Measurements from ENCODE around the gene OR52K1. TPM values are rescaled to one million over a fixed set of nuclear protein-coding genes. Genes with fewer than 3 reads are reported as not detected.

The OR52K1 gene
- polyA plus RNA-seq, 2 of the 4 experiments (the other 2 are of a cell fraction): not detected

- no peak for FAIRE-seq
- no peak for ATAC-seq
- H3K4me1 ChIP-seq: no peaks in the 10 kb centered on the region
- TF ChIP-seq RARB (CRISPR knock-in tag; IDR thresholded peaks at IDR 0.05) (no peak), MAZ (IDR thresholded peaks at IDR 0.05; ENCODE audit: borderline replicate concordance, low read depth, low read length) (no peak), ZNF302 (CRISPR knock-in tag; IDR thresholded peaks at IDR 0.05) (no peak), TFCP2L1 (CRISPR knock-in tag; IDR thresholded peaks at IDR 0.05) (no peak), PHF8 (IDR thresholded peaks at IDR 0.05; ENCODE audit: borderline replicate concordance, low read depth) (no peak), ESRRA (IDR thresholded peaks at IDR 0.05; ENCODE audit: borderline replicate concordance, low read length) (no peak), HOXB13 (CRISPR knock-in tag; IDR thresholded peaks at IDR 0.05; ENCODE audit: low read depth) (no peak), ZSCAN20 (CRISPR knock-in tag; IDR thresholded peaks at IDR 0.05) (no peak), BCL3 (IDR thresholded peaks at IDR 0.05) (no peak), KDM5A (IDR thresholded peaks at IDR 0.05) (no peak), FOXS1 (CRISPR knock-in tag; IDR thresholded peaks at IDR 0.05) (no peak), MAX (IDR thresholded peaks at IDR 0.05) (no peak), JUNB (IDR thresholded peaks at IDR 0.05) (no peak), NPAS2 (CRISPR knock-in tag; IDR thresholded peaks at IDR 0.05; ENCODE audit: borderline replicate concordance) (no peak), JUN (IDR thresholded peaks at IDR 0.05) (no peak), CHD4 (IDR thresholded peaks at IDR 0.05; ENCODE audit: borderline replicate concordance) (no peak)
- ChIA-PET POLR2A (no interaction called here), CTCF (interaction anchor here (0.8 to 5.9 kb wide), 4 partner anchors 10 to 309 kb away, joined by 3 to 96 read pairs (median 3); partner anchors contain the start of gene OR52K1)
- no peak overlapping the region for H3K27ac ChIP-seq
- no peak for DNase-seq (ENCODE audit: low read depth in 1 of 2, low spot score in 1 of 2)
- no peak overlapping the region for H3K4me3 ChIP-seq
- H3K4me2 ChIP-seq: no peak overlapping the region
- 0 out of 3 replicates have a peak, but pooled peaks cover 4% of the 10 kb centered on the region for H3K9me3 ChIP-seq
- WGBS (ENCODE audit: missing lambda C conversion rate): 12% methylated on average over 6 of the region's 6 CpGs
Observed at GRCh38 chr11:4495986-4496385, 13.5 kb downstream of the OR52K1 start.

GRCh38 chr11:4496557-4497248, 14.3 kb downstream of the OR52K1 start:
- TF ChIP-seq CEBPB (IDR thresholded peaks at IDR 0.05): no peak
- TF ChIP-seq TP53 (CRISPR knock-in tag; IDR thresholded peaks at IDR 0.05): no peak
- TF ChIP-seq KDM1A (IDR thresholded peaks at IDR 0.05; ENCODE audit: low read depth): no peak
- Histone ChIP-seq H3K4me1 (no peaks in the 10 kb centered on the region), H3K27ac (no peak overlapping the region), H3K9me3 (no peaks in the 10 kb centered on the region), H3K4me3 (no peak overlapping the region), H3K4me2 (no peak overlapping the region)
- WGBS (ENCODE audit: missing lambda C conversion rate): 63% methylated on average over 15 of the region's 15 CpGs
- CTCF ChIA-PET: interaction anchor here (1.0 to 5.9 kb wide), 3 partner anchors 14 to 309 kb away, joined by 3 to 96 read pairs (median 3); partner anchors contain the start of gene OR52K1
- no peak for DNase-seq (ENCODE audit: low read depth in 1 of 2, low spot score in 1 of 2)
- no peak for FAIRE-seq
- POLR2A ChIA-PET: no interaction called here
- no peak for ATAC-seq

- no peak for ATAC-seq
- ChIA-PET POLR2A (no interaction called here), CTCF (interaction anchor here (1.5 kb wide), 1 partner anchor 15 kb away, joined by 4 read pairs; no protein-coding TSS in a partner anchor)
- FAIRE-seq: no peak
- DNase-seq (ENCODE audit: low read depth in 1 of 2, low spot score in 1 of 2): no peak
- WGBS (ENCODE audit: missing lambda C conversion rate): 36% methylated on average over 2 of the region's 2 CpGs
- H3K27ac ChIP-seq: no peak overlapping the region
- no peak for TF ChIP-seq RAD21 (conservative IDR thresholded peaks at IDR 0.05 in 1 of 2, IDR thresholded peaks at IDR 0.05 in 1 of 2)
- no peak for TF ChIP-seq USF2 (IDR thresholded peaks at IDR 0.05)
- TF ChIP-seq NR3C1 (IDR thresholded peaks at IDR 0.05): no peak
- no peak for TF ChIP-seq RARB (CRISPR knock-in tag; IDR thresholded peaks at IDR 0.05)
- no peak for TF ChIP-seq ZSCAN20 (CRISPR knock-in tag; IDR thresholded peaks at IDR 0.05)
- no peak for TF ChIP-seq PHF8 (IDR thresholded peaks at IDR 0.05; ENCODE audit: borderline replicate concordance, low read depth)
- no peak for TF ChIP-seq HOXB5 (CRISPR knock-in tag; IDR thresholded peaks at IDR 0.05)
- TF ChIP-seq FOXS1 (CRISPR knock-in tag; IDR thresholded peaks at IDR 0.05): no peak
- no peak for TF ChIP-seq ZC3H11A (IDR thresholded peaks at IDR 0.05)
- H3K4me1 ChIP-seq: no peaks in the 10 kb centered on the region
- no peak overlapping the region for H3K4me2 ChIP-seq
- no peaks in the 10 kb centered on the region for H3K9me3 ChIP-seq
- H3K4me3 ChIP-seq: no peak overlapping the region
Observed at GRCh38 chr11:4508886-4509285, 26.4 kb downstream of the OR52K1 start.

All from A549 (cell line).